CD8-positive, alpha-beta memory T cell (primary cell): ENCODE results near the gene PAFAH1B1. TPM values are rescaled to one million over a fixed set of nuclear protein-coding genes. Genes with fewer than 3 reads are reported as not detected.
A peak's percentile ranks its signal among the peaks of the same experiment; 100 is the strongest.
"Not testable (repeated sequence)": the region's sequence is repeated elsewhere in the genome, so short reads cannot be mapped to it uniquely, and the experiment has no call there.

Experiments used
- CTCF ChIA-PET: fragments of 350-600 bp; sonication (Branson Sonifier 250); formaldehyde crosslinking; loops from one replicate; lab custom pipeline; 2021; ENCODE audit warnings: antibody characterized with exemption; lab: Charles Lee
- POLR2A ChIA-PET: fragments of 350-600 bp; sonication (Branson Sonifier 250); formaldehyde crosslinking; loops from one replicate; lab custom pipeline; 2021; ENCODE audit warnings: antibody characterized with exemption; lab: Charles Lee
- DNase-seq, 5 donors: peaks; one replicate each; pipeline versions ENCODE4 v3.0.0 to v3.0.0-alpha.2; 2020 to 2022; ENCODE audit warnings: mixed read lengths in 1 of 5
- H3K27ac ChIP-seq: one replicate; pipeline ENCODE4 v1.7.0; 2013; ENCODE audit warnings: low read depth, mild to moderate bottlenecking, low read length, moderate library complexity
- H3K27me3 ChIP-seq: 2 replicates; pipeline ENCODE4 v1.7.0; 2013; ENCODE audit warnings: low read length, mild to moderate bottlenecking; ENCODE audit not compliant: insufficient read depth, poor library complexity, severe bottlenecking
- H3K36me3 ChIP-seq: 2 replicates; pipeline ENCODE4 v1.7.0; 2013; ENCODE audit warnings: mild to moderate bottlenecking, low read length, moderate library complexity; ENCODE audit not compliant: insufficient read depth
- H3K4me1 ChIP-seq: 2 replicates; pipeline ENCODE4 v1.7.0; 2013; ENCODE audit warnings: mild to moderate bottlenecking, low read length, moderate library complexity; ENCODE audit not compliant: insufficient read depth
- H3K4me3 ChIP-seq: 2 replicates; pipeline ENCODE4 v1.7.0; 2013; ENCODE audit warnings: mild to moderate bottlenecking, low read length
- H3K9me3 ChIP-seq: 2 replicates; pipeline ENCODE4 v1.7.0; 2013; ENCODE audit warnings: mild to moderate bottlenecking, low read length
- H3K27ac Mint-ChIP-seq, 8 donors: one replicate each; pipeline ENCODE4 v1.8.0; 2020 to 2021; ENCODE audit warnings: mixed read lengths in 8 of 8, mild to moderate bottlenecking in 6 of 8, inconsistent platforms in 3 of 8, moderate library complexity in 3 of 8
- H3K27me3 Mint-ChIP-seq, 2 donors: one replicate each; pipeline ENCODE4 v1.8.0; 2020 to 2021; ENCODE audit warnings: mixed read lengths in 2 of 2, mild to moderate bottlenecking in 1 of 2, moderate library complexity in 1 of 2
- H3K36me3 Mint-ChIP-seq, 3 donors: one replicate each; pipeline ENCODE4 v1.8.0; 2020 to 2021; ENCODE audit warnings: mixed read lengths in 3 of 3, inconsistent platforms in 1 of 3, mild to moderate bottlenecking in 1 of 3
- H3K4me1 Mint-ChIP-seq, 3 donors: one replicate each; pipeline ENCODE4 v1.8.0; 2020 to 2021; ENCODE audit warnings: mixed read lengths in 3 of 3, inconsistent platforms in 1 of 3, mild to moderate bottlenecking in 1 of 3
- H3K4me3 Mint-ChIP-seq, 7 donors: one replicate each; pipeline ENCODE4 v1.8.0; 2020 to 2021; ENCODE audit warnings: mixed read lengths in 7 of 7, mild to moderate bottlenecking in 6 of 7, moderate library complexity in 4 of 7, inconsistent platforms in 2 of 7
- H3K9me3 Mint-ChIP-seq, 5 donors: one replicate each; pipeline ENCODE4 v1.8.0; 2020 to 2022; ENCODE audit warnings: mixed read lengths in 5 of 5, mild to moderate bottlenecking in 3 of 5, moderate library complexity in 2 of 5, inconsistent platforms in 1 of 5
- polyA plus RNA-seq: library from polyadenylated mRNA; unstranded; fragments of 300-500 nt; fragmentation: Illumina TruSeq; gene quantifications from one replicate; pipeline ENCODE4 v1.2.3, GENCODE V29; 2021
- total RNA-seq, 2 experiments: library from RNA; stranded (reverse); gene quantifications; one replicate each; pipeline ENCODE4 v1.2.3, GENCODE V29; 2021

PAFAH1B1 gene
- total and polyA plus RNA-seq, 3 experiments from 2014 or later = 13.2 to 168 (median 159) TPM

DNA sequence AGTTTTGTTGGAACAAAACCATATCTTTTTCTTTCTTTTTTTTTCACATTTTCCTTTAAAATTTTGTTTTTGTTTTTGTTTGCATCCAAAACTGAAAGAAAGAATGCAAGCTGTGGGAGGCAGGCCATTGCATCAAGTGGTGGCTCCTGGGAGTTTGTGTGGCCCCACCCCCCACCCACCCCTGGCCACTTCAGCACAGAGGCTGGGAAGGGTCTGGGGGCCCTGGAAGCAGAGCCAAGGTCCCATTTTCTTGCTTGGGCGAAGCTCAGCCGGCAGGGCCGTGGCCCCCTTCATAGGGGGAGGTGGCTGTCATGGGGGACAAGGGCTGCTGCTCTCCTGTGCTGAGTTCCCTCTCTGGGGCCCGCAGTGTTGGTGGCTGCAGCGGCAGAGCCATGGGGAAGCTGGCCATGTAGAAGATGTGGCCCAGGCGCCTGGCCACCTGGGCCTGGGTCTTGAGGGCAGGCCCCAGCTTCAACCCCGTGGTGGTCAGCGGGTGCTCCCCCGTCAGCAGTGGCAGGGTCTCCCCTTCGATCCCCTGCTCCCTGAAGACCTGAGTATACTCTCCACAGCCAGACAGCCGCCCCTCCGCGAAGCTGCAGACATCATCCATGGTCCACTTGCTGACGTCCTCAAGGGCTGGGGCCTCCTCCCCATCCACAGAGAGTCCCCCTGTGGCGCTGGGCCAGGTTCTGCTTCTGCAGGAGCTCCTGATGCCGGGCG, 19.8 kb downstream of the PAFAH1B1 start:
- Mint-ChIP-seq H3K36me3 (peaks cover 0 to 32% (median 2%) of the 10 kb centered on the region in 3 donors), H3K4me1 (peaks cover 62 to 87% (median 73%) of the 10 kb centered on the region in 3 donors), H3K27me3 (no peaks in the 10 kb centered on the region), H3K27ac (no peak overlapping the region), H3K9me3 (no peaks in the 10 kb centered on the region), H3K4me3 (no peak overlapping the region)
- Histone ChIP-seq H3K27me3 (no peaks in the 10 kb centered on the region), H3K4me3 (no peak overlapping the region), H3K4me1 (peaks cover 46% of the 10 kb centered on the region), H3K36me3 (peaks cover 5% of the 10 kb centered on the region), H3K9me3 (no peaks in the 10 kb centered on the region), H3K27ac (no peak overlapping the region)
- POLR2A ChIA-PET = no interaction called here
- no peak for DNase-seq
- CTCF ChIA-PET = interaction anchor here (1.1 kb wide), 1 partner anchor 26 kb away, joined by 3 read pairs; no protein-coding TSS in a partner anchor

DNA sequence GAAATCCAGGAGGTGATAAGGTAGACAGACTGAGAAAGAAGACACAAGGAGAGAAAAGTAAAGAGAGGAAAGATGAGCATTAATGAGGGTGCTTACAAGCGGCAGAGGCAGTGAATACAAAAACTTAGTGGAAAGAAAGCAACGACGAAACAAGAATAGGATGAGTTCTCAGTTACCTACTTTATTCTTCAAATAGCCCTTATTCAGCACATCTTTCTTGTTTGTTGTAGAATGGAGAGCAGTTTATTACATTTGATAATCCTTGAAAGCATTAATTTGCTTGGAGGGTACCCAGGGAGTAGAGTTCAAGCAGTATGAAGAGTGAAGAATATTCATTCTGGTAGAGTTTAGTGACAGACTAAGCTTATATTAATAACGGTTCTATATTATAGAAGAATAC, 22.4 kb downstream of the PAFAH1B1 start:
- CTCF ChIA-PET = no interaction called here
- Mint-ChIP-seq H3K9me3 (no peaks in the 10 kb centered on the region), H3K27me3 (no peaks in the 10 kb centered on the region), H3K4me1 (peaks cover 51 to 82% (median 67%) of the 10 kb centered on the region in 3 donors), H3K4me3 (peak overlapping the region in 1 of 7 donors; percentile 34), H3K36me3 (peaks cover 0 to 29% (median 0%) of the 10 kb centered on the region in 3 donors), H3K27ac (peak overlapping the region in 4 of 8 donors; percentile 8 to 62 (median 14))
- H3K27me3 ChIP-seq = no peaks in the 10 kb centered on the region
- H3K4me1 ChIP-seq = peaks cover 32% of the 10 kb centered on the region
- H3K27ac ChIP-seq = no peak overlapping the region
- no peak for DNase-seq
- H3K9me3 ChIP-seq = no peaks in the 10 kb centered on the region
- POLR2A ChIA-PET = no interaction called here
- peaks cover 5% of the 10 kb centered on the region for H3K36me3 ChIP-seq
- H3K4me3 ChIP-seq = no peak overlapping the region

DNA sequence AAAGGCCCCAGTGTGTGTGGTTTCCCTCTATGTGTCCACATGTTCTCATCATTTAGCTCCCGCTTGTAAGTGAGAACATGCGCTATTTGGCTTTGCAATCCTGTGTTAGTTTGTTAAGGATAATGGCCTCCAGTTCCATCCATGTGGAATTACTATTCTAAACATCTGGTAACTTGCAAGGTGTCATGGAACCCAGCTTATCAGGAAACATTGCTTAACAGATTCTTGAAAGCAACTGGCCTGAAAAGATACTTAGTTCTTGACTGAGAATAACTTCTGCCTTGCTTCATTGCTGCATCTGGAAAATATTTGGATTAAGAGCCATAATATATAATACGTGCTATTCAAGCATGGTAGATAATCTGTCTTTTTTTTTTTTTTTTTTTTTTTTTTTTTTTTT, 27.8 kb downstream of the PAFAH1B1 start:
- no peaks in the 10 kb centered on the region for H3K27me3 Mint-ChIP-seq
- H3K9me3 Mint-ChIP-seq = no peaks in the 10 kb centered on the region
- H3K36me3 ChIP-seq = no peaks in the 10 kb centered on the region
- no peaks in the 10 kb centered on the region for H3K9me3 ChIP-seq
- H3K4me3 Mint-ChIP-seq = peak overlapping the region in 2 of 7 donors; percentile 38 to 49
- peaks cover 65 to 86% (median 83%) of the 10 kb centered on the region in 3 donors for H3K4me1 Mint-ChIP-seq
- H3K27ac ChIP-seq = no peak overlapping the region
- ChIA-PET CTCF (no interaction called here), POLR2A (no interaction called here)
- peaks cover 30% of the 10 kb centered on the region for H3K4me1 ChIP-seq
- H3K36me3 Mint-ChIP-seq = peaks cover 0 to 45% (median 4%) of the 10 kb centered on the region in 3 donors
- no peaks in the 10 kb centered on the region for H3K27me3 ChIP-seq
- H3K27ac Mint-ChIP-seq = peak overlapping the region in 5 of 8 donors; percentile 4 to 82 (median 55)
- H3K4me3 ChIP-seq = no peak overlapping the region
- no peak for DNase-seq

DNA sequence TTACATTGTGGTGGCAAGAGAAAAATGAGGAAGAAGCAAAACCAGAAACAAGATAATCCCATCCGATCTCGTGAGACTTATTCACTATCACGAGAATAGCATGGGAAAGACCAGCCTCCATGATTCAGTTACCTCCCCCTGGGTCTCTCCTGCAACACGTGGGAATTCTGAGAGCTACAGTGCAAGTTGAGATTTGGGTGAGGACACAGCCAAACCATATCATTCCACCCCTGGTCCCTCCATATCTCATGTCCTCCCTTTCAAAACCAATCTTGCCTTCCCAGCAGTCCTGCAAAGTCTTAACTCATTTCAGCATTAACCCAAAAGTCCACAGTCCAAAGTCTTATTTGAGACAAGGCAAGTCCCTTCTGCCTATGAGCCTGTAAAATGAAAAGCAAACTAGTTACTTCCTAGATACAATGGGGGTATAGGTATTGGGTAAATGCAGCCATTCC, 28.5 kb downstream of the PAFAH1B1 start:
- DNase-seq, H3K36me3 ChIP-seq, POLR2A ChIA-PET, CTCF ChIA-PET, H3K9me3 ChIP-seq, H3K27me3 Mint-ChIP-seq, H3K27ac ChIP-seq, H3K4me3 ChIP-seq, H3K27me3 ChIP-seq, H3K9me3 Mint-ChIP-seq: not testable (repeated sequence)
- peak overlapping the region; percentile 4 to 88 (median 74) for H3K27ac Mint-ChIP-seq
- peaks cover 0 to 41% (median 4%) of the 10 kb centered on the region in 3 donors for H3K36me3 Mint-ChIP-seq
- peaks cover 64 to 86% (median 85%) of the 10 kb centered on the region in 3 donors for H3K4me1 Mint-ChIP-seq
- H3K4me3 Mint-ChIP-seq = peak overlapping the region in 2 of 7 donors; percentile 36 to 45
- H3K4me1 ChIP-seq = peaks cover 30% of the 10 kb centered on the region

DNA sequence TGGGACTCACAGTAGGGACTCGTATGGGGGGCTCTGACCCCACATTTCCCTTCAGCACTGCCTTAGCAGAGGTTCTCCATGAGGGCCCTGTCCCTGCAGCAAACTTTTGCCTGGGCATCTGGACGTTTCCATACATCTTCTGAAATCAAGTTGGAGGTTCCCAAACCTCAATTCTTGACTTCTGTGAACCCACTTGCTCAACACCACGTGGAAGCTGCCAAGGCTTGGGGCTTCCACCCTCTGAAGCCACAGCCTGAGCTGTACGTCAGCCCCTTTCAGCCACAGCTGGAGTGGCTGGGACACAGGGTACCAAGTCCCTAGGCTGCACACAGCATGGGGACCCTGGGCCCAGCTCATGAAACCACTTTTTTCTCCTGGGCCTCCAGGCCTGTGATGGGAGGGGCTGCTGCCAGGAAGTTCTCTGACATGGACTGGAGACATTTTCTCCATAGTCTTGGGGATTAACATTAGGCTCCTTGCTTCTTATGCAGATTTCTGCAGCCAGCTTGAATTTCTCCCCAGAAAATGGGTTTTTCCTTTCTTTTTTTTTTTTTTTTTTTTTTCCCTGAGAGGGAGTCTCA, 29.4 kb downstream of the PAFAH1B1 start:
- Mint-ChIP-seq H3K4me3 (peak overlapping the region in 1 of 7 donors; percentile 40), H3K27ac (peak overlapping the region in 1 of 8 donors; percentile 82), H3K36me3 (peaks cover 0 to 34% (median 4%) of the 10 kb centered on the region in 3 donors), H3K4me1 (peaks cover 65 to 86% (median 85%) of the 10 kb centered on the region in 3 donors)
- H3K27me3 Mint-ChIP-seq, CTCF ChIA-PET, POLR2A ChIA-PET, DNase-seq, H3K27me3 ChIP-seq, H3K9me3 Mint-ChIP-seq, H3K27ac ChIP-seq, H3K9me3 ChIP-seq, H3K4me3 ChIP-seq, H3K36me3 ChIP-seq: not testable (repeated sequence)
- H3K4me1 ChIP-seq = peaks cover 22% of the 10 kb centered on the region

DNA sequence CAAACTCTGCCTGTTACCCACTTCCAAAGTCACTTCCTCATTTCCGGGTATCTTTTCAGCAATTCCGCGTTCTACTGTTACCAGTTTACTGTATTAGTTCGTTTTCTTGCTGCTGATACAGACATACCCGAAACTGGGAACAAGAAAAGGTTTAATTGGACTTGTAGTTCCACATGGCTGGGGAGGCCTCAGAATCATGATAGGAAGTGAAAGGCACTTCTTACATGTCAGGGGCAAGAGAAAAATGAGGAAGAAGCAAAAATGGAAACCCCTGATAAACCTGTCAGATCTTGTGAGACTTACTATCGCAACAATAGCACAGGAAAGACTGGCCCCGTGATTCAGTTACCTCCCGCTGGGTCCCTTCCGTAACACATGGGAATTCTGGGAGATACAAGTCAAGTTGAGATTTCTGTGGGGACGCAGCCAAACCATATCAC, 30.9 kb downstream of the PAFAH1B1 start:
- no peaks in the 10 kb centered on the region for H3K9me3 Mint-ChIP-seq
- Histone ChIP-seq H3K4me3 (no peak overlapping the region), H3K9me3 (no peaks in the 10 kb centered on the region), H3K27me3 (no peaks in the 10 kb centered on the region), H3K27ac (no peak overlapping the region), H3K36me3 (no peaks in the 10 kb centered on the region), H3K4me1 (peaks cover 24% of the 10 kb centered on the region)
- ChIA-PET POLR2A (no interaction called here), CTCF (no interaction called here)
- peak overlapping the region in 2 of 7 donors; percentile 18 to 36 for H3K4me3 Mint-ChIP-seq
- peak overlapping the region in 1 of 8 donors; percentile 48 for H3K27ac Mint-ChIP-seq
- DNase-seq = no peak
- H3K36me3 Mint-ChIP-seq = peaks cover 0 to 31% (median 4%) of the 10 kb centered on the region in 3 donors
- no peaks in the 10 kb centered on the region for H3K27me3 Mint-ChIP-seq
- peaks cover 77 to 90% (median 88%) of the 10 kb centered on the region in 3 donors for H3K4me1 Mint-ChIP-seq

DNA sequence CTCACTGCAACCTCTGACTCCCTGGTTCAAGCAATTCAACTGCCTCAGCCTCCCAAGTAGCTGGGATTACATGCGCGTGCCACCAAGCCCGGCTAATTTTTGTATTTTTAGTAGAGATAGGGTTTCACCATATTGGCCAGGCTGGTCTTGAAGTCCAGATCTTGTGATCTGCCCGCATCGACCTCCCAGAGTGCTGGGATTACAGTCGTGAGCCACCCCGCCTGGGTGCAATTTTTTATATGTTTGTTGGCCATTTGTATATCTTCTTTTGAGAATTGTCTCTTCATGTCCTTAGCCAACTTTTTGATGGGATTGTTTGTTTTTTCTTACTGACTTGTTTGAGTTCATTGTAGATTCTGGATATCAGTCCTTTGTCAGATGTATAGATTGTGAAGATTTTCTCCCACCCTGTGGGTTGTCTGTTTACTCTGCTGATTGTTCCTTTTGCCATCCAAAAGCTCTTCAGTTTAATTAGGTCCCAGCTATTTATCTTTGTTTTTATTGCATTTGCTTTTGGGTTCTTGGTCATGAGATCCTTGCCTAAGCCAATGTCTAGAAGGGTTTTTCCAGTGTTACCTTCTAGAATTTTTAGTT, 33.3 kb downstream of the PAFAH1B1 start:
- H3K27me3 Mint-ChIP-seq, DNase-seq, POLR2A ChIA-PET, H3K9me3 Mint-ChIP-seq, H3K4me3 ChIP-seq, H3K27me3 ChIP-seq, H3K36me3 ChIP-seq, H3K27ac ChIP-seq, CTCF ChIA-PET, H3K9me3 ChIP-seq: not testable (repeated sequence)
- peak overlapping the region in 6 of 8 donors; percentile 2 to 79 (median 65) for H3K27ac Mint-ChIP-seq
- H3K4me1 ChIP-seq = peaks cover 42% of the 10 kb centered on the region
- H3K4me1 Mint-ChIP-seq = peaks cover 85 to 96% (median 94%) of the 10 kb centered on the region in 3 donors
- H3K36me3 Mint-ChIP-seq = peaks cover 0 to 22% (median 5%) of the 10 kb centered on the region in 3 donors
- H3K4me3 Mint-ChIP-seq = peak overlapping the region in 5 of 7 donors; percentile 30 to 71 (median 59)
